T follicular helper cell (primary cell): Measurements from ENCODE around the gene CRYGC.
"Not testable (repeated sequence)": the region's sequence is repeated elsewhere in the genome, so short reads cannot be mapped to it uniquely, and the experiment has no call there.

ENCODE experiments used
- DNase-seq: peaks from one replicate; pipeline ENCODE4 v3.0.0-alpha.2; 2020; ENCODE audit warnings: low read depth

The CRYGC gene

GRCh38 chr2:208136716-208137094 lies 7.1 kb upstream of the CRYGC start:
- DNase-seq: no peak

DNA sequence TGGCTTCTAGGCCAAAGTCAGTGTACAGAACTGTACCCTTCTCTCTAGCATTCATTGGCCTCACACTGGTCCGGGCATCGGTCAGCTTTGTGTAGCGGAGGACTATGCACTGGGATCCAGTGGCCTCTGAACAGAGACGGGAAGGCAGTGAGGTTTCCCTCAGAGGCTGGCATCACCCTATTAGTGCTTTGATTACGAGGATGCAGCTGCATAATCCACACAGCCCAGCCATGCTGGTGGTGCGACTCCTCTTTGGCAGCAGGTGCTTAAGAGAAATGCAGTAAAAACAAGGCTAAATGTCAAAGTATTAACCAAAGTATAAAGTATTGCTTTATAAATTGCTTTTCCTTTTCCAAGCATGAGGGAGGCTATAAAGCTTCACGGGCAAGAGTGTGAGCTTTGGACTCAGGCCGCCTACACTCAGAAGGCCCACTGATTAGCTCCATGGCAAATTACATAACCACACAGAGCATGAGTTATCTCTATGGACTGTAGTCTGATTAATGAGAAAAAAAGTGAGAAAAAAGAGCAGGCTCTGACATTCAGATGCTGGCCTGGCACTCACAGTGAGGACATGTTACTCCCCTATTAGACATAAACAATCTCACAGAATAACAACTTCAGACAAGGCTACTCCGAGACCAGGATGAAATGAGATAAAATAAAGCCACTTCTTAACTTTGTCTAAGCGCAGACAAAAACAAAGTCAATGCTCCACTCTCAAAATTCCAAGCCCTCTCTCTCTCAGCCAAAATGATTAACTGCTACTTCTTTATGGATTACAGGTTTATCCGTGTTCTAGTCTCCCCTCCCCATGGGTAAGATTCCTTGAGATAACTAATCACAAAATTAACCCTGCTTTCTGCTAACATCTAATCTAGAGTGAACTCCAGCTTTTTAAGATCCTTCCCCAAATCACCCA lies 6.4 kb upstream of the CRYGC start:
- DNase-seq: no peak

- DNase-seq: no peak
Observed at GRCh38 chr2:208134928-208135586, 5.4 kb upstream of the CRYGC start.

- no peak for DNase-seq
Observed at GRCh38 chr2:208130712-208131110, 1.1 kb upstream of the CRYGC start.

DNA sequence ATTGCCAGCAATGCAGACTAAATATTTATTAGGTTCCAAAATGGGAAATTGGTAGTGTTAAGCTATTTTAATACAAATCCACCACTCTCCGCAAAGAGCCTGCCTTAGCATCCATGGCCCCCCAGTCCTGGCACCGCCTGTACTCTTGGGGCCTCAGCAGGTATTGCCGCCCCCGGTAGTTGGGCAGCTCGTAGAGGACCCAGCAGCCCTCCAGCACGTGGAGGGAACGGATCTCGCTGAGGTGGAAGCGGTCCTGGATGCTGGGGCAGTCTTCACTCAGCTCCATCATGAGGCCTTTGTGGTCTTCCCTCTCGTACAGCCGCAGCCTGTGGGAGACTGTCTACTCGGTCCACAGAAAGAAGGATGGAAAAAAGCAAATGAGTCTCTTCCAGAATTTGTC lies 1.5 kb downstream of the CRYGC start:
- DNase-seq: no peak

DNA sequence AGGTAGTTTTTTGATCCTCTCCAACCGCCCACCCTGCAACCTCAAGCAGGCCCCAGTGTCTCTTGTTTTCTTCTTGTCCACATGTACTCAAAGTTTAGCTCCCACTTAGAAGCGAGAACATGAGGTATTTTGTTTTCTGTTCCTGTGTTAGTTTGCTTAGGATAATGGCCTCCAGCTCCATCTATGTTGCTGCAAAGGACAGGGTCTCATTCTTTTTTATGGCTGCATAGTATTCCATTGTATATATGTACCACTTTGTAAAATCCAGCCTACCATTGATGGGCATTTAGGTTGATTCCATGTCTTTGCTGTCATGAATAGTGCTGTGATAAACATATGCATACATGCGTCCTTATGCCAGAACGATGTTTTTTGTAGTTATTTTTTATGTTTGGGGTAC lies 2.5 kb downstream of the CRYGC start:
- no peak for DNase-seq

- DNase-seq: no peak
Observed at GRCh38 chr2:208125251-208125650, 4.4 kb downstream of the CRYGC start.

DNA sequence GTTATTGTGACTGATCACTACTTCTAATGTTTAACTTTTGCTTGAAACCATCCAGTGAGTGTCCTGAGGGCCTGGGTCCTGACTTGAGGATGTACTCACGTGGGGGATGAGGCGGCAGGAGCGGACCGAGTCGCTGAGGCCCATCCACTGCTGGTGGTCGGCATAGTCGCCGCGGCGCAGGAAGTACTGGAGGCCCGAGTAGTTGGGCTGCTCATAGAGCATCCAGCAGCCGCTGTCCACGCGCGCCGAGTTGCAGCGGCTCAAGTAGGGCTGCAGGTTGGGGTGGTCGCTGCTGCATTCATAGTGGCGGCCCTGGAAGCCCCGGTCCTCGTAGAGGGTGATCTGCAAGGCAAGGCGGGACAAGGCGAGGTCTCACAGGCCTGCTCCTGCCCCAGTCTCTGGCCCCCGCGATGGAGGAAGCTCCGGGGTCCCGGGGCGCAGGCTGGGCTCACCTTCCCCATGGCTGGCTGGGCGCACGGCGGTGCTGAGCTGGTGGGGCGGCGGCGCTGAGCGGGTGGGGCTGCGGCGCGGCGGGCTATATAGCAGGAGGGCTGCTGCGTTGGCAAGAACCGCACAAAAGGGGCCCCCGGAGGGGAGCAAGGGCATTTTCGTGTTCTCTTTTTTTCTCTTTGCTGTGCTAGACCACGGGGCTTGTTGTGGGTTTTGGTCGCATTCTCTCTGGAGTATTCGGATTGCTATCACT lies 5.5 kb downstream of the CRYGC start, which contains the start of gene CRYGD:
TSS of gene CRYGD (minus strand) at position 512 of the 703 bp plus-strand sequence. CDS start at position 461, 51 bp downstream.
- not testable (repeated sequence) for DNase-seq

DNA sequence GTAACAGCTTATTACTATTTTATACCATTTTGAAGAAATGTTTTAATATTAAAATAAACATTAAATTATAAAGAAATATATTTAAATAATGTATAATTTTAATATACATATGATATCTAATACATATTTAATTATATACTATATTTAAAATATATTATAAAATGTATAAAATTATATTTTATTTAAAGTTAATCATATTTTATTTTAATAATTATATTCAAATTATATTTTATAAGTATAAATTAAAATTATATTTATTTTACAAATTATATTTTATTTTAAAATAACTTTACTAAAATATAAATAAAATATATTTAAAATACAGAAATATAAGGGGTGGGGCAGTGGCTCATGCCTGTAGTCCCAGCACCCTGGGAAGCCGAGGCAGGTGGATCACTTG lies 7.4 kb downstream of the CRYGC start:
- no peak for DNase-seq

- DNase-seq: no peak
Observed at GRCh38 chr2:208118918-208119317, 10.7 kb downstream of the CRYGC start.

DNA sequence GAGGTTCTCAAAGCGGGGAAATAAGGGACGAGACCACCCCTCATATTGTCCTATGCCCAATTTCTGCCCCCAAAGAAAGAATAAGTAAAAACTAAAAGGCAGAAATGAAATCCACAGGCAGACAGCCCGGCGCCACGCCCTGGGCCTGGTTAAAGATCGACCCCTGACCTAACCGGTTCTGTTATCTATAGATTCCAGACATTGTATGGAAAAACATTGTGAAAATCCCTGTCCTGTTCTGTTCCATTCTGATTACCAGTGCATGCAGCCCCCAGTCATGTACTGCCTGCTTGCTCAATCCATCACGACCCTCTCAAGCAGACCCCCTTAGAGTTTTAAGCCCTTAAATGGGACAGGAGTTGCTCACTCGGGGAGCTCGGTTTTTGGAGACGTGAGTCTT lies 12.2 kb downstream of the CRYGC start:
- not testable (repeated sequence) for DNase-seq

DNA sequence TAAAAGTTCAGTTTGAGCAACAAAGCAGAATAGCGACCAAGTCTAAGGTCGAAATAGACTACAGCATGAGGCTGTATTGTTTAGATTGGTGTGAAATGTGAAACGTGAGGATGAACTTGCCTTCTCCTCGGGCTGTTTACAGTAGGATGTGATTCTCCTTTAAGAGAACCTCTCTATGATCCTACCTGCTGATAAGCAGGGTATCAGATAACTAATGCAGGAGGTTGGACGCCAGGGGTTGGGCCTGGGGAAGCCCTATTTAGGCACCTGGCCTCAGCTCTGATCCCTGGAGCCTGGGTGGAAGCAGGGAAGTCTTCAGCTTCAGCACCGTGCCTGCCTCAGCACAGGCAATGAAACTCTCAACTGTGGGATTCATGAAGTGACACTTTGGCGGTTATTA lies 16.7 kb downstream of the CRYGC start:
- no peak for DNase-seq

GRCh38 chr2:208112273-208112745 lies 17.3 kb downstream of the CRYGC start:
- not testable (repeated sequence) for DNase-seq

GRCh38 chr2:208103616-208104015 lies 26.0 kb downstream of the CRYGC start:
- no peak for DNase-seq

DNA sequence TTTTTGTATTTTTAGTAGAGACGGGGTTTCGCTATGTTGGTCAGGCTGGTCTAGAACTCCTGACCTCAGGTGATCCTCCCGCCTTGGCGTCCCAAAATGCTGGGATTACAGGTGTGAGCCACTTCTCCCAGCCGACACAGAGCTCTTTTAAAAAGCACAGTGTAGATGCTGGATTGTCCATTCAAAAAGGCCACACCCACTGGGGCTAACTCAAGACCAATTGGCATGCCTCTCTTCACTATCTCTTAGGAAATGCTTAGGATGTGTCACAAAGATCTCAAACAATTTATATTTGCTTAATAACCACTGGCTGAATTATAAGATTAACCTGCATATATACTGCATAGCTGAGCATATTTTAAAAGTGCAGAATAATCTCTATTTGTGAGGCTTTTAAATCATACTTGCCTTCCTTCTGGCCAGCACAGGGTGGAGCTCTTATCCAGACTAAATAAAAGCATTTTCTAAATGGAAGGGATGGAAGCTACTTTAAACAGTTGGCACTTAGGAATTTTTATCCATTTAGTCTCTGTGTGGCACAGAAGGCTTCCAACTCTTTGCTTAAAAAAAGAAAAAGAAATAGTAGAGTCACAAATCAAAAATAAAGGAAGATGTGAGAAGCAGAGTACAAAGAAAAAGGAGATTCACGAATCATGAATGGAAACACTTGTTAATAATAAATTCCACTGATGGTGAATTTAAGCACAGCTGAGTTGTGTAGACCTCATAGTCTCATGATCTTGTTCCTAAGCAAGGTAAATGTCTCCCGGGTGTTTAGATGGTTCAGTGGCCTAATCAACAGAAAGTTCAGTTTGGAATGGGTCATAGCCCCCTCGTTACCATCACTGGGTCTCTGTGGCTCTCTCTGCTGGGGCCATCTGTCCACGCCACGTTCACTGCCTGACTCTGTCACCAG lies 27.7 kb downstream of the CRYGC start:
- no peak for DNase-seq

GRCh38 chr2:208099682-208100470 lies 29.8 kb downstream of the CRYGC start:
- no peak for DNase-seq

DNA sequence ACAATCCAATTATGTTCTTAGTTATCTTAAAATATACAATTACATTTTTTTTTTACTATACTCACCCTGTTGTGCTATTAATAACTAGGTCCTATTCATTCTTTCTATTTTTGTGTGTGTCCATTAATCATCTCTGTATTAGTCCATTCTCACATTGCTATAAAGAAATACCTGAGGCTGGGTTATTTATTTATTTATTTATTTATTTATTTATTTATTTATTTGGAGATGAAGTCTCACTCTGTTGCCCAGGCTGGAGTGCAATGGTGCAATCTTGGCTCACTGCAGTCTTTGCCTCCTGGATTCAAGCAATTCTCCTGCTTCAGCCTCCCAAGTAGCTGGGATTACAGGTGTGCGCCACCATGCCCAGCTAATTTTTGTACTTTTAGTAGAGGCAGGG lies 30.9 kb downstream of the CRYGC start:
- DNase-seq: not testable (repeated sequence)

GRCh38 chr2:208098267-208098666 lies 31.4 kb downstream of the CRYGC start:
- no peak for DNase-seq

- DNase-seq: no peak
Observed at GRCh38 chr2:208097801-208098200, 31.8 kb downstream of the CRYGC start.

DNA sequence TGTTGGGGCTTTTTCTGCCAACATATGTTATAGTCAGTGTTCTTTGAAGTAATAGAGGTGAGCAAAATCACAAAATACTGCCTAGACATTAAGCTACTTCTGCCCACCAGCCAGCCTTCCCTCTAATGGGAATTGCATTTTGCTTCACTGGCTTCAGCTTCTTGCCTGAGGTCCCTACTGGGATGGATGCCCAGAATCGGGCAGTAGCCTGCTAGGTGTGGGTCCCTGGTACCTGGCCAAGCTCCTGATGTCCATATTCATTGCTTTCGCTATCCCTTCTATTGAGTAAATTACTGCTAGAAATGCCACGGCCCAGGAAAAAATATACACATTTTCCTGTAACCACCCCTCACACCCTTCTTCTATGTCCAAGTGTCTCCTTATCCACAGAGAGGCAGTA lies 32.3 kb downstream of the CRYGC start:
- no peak for DNase-seq

- DNase-seq: no peak
Observed at GRCh38 chr2:208096080-208096479, 33.5 kb downstream of the CRYGC start.
